HG02852 (cell line): Measurements from ENCODE around the gene KIAA1671.

Experiments
- ATAC-seq: cut with Tn5 transposase; IDR thresholded peaks from one replicate; pipeline ENCODE4 v1.9.1; 2021; ENCODE audit warnings: mild to moderate bottlenecking, moderate library complexity; ENCODE audit not compliant: unreplicated experiment

KIAA1671 gene

DNA sequence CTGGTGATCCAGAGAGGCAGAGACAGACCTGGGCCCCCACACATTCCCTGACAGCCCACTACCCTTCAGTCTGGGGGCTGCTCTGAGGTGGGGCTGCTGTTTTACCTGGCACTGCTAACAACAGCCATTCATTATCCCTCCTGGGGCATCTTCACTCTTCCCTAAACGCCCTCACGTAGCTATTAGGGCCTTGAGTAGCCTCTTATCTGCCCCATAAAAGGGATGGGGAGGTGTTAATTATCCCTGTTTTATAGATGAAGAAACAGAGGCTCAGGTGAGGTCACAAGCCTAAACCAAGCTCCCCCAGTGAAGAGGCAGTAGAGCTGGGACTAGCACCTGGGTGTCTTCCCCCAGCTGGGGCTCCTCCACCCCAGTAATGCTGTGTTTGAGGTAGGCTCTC lies 79.5 kb downstream of the KIAA1671 start:
- no peak for ATAC-seq

DNA sequence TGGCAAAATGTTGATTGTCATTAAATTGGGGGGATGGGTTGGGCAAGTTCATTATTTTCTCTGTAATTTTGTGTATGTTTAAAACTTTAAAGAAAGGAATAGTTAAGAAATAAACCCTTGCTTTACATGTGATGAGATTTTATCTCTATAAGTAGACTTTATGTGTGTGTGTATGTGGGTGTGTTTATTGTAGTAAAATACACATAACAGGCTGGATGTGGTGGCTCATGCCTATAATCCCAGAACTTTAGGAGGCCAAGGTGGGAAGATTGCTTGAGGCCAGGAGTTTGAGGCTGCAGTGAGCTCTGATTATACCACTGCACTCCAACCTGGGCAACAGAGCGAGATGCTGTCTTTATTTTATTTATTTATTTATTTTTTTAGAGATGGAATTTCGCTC lies 83.2 kb downstream of the KIAA1671 start:
- ATAC-seq, result no peak

DNA sequence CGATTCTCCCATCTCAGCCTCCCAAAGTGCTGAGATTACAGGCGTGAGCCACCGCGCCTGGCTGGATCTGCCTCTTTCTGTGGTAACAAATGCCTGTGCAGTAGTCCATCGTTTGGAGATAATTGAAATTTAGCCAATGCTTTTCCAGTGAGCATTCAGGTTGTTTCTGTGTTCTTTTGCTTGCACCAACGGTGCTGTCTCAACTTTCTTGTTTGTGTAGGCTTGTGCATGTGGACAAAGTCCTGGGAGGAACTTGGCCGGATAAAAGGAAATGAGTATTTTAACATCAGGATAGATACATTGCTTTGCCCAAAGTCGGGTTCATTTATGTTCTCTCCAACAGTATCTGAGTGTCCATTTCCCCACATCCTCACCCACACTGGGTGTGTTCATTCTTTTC lies 85.7 kb downstream of the KIAA1671 start:
- no peak for ATAC-seq

DNA sequence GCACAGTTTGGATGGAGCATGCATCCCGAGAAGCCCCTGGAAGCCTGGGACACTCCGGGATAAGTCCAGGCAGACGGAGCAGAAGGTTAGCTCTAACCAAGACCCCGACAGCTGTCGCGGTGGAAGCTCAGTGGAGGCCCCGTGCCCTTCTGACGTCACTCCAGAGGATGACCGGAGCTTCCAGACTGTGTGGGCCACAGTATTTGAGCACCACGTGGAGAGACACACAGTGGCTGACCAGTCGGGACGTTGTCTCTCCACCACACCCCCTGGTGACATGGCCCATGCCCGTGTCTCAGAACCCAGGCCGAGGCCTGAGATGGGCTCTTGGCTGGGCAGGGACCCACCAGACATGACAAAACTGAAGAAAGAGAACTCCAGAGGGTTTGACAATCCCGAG lies 86.3 kb downstream of the KIAA1671 start:
- ATAC-seq, result no peak

DNA sequence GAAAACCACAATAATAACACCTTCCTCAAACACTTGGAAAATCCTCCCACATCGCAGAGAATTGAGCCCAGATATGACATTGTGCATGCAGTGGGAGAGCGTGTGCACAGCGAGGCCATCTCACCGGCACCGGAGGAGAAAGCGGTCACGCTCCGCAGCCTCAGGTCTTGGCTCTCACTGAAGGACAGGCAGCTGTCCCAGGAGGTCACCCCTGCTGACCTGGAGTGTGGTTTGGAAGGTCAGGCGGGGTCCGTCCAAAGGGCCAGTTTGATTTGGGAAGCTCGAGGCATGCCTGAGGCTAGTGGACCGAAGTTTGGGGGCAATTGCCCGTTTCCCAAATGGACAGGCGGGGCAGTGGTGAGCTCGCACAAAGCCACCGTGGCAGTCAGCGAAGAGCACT lies 86.7 kb downstream of the KIAA1671 start:
- ATAC-seq, result no peak

DNA sequence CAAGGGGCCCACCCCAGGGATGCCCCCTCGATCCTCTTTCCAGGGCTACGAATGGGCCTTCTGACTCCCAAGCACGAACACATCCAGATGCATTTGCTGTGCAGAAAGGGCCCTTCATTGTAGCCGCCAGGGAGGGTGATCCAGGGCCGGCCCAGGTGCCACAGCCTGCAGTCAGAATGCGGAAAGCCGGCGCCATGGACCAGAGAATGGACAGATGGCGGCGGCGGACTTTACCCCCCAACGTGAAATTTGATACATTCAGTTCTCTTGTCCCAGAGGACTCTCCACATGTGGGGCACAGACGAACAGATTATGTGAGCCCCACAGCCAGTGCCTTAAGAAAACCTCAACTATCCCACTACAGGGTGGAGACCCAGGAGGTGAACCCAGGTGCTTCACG lies 87.2 kb downstream of the KIAA1671 start:
- ATAC-seq, result no peak

DNA sequence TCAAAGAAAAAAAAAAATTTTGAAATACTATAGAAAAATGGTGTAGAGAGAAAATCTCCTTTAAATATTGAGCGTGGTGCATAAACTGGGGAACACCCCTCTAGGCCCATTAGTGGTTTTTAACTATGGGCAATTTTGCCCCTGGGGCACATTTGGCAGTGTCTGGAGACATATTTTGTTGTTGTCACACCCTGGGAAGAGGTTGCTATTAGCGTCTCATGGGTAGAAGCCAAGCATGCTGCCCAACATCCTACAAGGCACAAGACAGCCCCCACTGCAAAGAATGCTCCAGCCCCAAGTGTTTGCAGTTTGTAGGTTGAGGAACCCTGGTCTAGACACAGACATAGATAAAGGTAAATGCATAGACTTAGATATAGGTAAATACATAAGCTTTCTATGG lies 92.6 kb downstream of the KIAA1671 start:
- no peak for ATAC-seq

DNA sequence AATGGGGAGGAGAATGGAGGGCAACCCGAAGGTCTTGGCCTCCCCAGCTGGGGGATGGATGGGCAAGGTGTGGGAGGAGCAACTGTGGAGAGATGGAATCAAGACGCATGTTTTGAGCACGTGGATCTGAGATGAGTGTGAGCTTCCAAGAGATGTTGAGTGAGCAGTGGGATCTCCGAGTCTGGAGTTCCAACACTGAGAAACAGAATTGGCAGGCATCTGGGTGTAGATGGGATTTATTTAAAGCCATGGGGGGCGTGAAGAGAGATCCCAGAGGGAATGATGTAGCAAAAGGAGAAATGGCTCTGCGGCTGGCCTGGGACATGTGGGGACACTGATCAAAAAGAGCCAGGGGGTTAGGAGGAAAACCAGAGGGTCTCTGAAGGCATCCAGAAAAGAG lies 95.6 kb downstream of the KIAA1671 start:
- no peak for ATAC-seq

DNA sequence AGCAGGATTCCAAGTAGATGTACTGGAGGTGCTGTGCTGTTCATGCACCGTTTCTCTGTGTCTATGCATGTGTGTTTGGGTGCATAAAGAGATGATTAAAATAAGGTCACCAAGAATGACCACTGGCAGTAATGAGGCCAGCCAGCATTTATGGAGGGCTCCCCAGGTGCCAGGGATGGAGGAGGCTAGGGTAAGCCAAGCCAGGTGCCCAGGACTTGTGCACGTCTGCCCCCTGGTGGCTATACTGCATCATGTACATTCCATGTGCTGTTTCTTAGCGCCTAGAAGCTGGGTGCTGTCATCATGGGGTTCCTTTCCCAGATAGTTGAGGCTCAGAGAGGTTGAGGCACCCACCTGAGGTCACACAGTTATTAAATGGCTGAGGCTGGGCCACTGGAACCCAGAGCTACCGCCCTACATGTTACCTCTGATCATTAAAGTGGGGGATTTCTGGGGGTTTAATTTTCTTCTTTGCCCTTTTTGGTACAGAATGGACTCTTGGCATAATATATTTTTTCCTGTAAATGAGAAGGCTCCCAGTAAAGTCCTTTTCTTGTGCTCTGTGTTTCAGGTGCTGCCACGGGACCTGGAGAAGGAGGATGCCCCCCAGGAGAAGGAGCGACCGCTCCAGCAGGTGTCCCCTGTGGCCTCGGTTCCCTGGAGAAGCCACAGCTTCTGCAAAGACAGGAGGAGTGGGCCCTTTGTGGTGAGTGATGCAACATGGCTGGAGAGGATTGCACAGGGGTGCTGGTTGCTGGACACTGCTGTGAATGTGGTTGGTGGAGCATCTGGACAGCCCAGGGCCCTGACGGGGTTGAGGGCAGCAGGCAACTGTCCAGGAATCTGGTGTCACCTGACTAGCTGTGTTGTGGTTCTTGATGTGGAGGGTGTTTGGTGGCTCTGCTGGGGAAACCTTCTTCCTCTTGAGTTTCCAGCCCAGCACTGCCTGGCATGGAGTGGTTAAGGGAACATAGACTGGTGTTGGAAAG lies 96.4 kb downstream of the KIAA1671 start:
- no peak for ATAC-seq

DNA sequence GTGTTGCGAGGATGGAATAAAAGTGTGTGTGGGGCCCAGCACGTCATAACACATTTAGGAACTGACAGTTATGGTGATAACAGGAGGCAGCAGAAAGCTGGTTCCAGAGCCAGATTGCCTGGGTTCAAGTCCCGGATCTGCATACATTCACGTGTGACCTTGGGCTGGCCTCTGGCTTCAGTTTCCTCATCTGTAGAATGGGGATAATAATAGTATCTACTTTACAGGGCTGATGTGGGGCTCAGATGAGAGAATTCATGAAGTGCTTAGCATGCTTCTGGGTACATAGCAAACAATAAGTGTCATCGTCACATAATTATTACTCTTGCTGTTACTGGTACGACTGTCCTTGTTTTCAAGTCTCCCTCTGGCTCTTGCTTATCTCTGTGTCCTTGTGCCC lies 97.3 kb downstream of the KIAA1671 start:
- no peak for ATAC-seq

DNA sequence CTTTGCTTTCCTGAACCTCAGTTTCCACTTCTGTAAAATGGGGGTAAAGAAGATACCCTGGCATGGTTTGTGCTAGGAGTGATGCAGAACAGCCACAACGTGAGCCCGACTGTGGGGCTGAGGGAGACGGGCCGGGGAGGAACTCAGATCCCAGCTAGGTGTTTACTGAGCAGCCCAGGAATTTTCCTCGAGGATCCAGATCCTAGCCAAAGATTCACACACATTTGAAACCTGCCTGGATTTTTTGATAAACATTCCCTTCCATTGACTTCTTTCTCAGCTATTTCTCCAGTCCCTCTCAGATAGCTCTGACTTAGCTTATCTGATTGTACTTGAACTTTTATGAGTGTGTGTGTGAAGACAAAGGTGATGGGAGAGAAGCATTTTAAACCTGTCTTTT lies 98.0 kb downstream of the KIAA1671 start:
- no peak for ATAC-seq

DNA sequence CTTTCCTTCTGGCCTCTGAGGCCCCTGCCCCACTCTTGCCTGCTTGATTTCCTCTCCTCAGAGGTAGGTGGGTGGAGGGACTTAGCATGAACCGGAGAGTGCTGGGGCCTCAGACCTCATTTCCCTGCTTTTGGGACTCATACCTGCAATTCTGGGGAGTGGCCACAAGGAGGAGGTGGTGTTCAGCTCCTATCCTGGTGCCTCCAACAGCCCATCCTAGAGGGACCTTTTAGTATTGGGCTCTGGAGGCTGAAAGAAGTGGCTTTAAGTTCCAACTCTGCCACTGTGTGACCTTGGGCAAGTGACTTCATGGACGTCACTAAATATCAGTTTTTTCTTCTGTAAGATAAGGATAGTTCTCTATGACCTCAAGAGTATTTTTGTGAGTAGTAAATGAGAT lies 98.6 kb downstream of the KIAA1671 start:
- ATAC-seq, result no peak

DNA sequence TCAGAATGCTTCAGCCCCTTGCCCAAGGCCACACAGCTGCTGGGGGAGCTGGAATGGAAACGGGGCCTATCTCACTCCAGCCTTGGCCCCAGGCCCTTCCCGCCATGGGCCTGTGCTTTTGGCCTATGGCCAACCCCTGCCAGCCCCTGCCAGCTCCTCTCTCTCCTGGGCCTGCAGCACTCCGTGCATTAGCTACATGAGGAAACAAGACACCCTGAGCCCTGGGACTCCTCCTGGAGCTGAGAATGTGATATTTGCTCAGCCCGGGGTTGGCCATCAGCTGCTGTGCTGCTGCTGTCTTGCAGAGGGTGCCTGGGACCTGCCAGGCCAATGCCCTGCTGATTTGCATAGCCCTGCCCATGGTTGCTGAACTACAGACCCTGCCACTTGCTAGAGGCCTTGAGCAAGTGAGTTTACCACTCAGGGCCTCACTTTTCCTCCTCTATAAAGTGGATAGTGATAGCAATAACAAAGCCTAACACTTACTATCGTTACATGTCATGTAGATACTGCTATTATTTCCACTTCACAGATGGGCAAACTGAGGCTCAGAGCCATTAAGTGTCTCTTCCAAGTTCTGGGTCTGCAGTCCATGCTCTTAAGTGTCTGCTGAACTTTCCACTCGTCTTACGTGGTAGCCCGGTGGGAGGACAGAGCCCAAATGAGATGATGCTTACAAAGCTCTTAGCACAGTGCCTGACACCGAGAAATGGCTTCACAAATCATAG lies 99.6 kb downstream of the KIAA1671 start:
- no peak for ATAC-seq

DNA sequence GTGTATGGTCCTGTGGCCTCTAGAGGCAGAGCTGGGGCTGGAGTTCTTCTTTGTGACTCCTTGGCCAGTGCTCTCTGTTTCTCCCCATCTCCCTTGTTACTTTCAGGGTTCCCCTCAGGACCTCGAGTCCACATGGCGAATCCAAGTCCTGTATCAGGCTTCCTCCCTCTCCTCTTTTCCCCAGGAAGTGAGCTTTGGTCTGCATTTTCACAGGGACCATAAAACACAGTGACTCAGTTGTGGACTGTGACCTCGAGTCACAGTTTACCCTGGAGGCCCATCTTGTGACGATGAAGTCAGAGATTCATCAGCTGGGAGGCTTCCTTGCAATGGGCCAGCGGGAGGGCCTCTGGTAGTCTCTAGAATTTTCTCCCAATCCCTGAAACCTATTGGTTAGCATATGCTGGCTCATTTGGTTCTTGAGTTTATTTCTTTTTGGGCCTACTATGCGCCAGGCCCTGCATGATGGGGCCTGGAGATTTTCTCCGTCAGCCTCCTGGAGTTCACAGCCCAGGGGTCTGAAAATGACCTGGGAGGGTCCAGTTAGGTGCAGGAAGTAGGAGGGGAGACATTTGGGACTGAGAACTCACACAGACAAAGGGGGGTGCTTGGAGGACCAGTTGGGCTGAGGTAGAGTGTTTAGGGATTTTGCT lies 100.8 kb downstream of the KIAA1671 start:
- ATAC-seq, result no peak

DNA sequence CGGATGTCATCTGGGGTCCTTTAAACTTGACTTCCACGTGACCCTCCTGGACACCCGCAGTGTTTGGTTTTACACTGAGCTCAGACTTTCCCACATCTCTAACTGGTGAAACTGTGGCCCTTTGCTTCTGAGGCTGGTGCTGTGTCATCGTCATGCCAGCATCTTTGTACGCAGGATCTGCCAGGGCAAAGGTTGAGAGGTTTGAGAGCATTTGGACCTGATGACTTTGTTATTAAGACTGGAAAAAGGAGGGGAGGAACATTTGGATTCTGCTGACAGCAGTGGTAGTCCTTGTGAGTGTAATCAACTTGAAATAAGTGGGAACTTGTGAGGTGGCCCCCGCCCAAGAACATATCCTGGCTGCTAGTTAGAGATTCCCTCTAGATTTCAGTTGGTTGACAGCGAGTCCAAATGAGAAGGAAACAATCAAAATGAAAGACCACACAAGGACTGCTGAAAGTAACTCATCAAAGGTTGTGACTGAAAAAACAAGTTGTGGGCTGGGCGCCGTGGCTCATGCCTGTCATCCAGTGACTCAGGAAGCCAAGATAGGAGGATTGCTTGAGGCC lies 102.5 kb downstream of the KIAA1671 start:
- ATAC-seq, result no peak

DNA sequence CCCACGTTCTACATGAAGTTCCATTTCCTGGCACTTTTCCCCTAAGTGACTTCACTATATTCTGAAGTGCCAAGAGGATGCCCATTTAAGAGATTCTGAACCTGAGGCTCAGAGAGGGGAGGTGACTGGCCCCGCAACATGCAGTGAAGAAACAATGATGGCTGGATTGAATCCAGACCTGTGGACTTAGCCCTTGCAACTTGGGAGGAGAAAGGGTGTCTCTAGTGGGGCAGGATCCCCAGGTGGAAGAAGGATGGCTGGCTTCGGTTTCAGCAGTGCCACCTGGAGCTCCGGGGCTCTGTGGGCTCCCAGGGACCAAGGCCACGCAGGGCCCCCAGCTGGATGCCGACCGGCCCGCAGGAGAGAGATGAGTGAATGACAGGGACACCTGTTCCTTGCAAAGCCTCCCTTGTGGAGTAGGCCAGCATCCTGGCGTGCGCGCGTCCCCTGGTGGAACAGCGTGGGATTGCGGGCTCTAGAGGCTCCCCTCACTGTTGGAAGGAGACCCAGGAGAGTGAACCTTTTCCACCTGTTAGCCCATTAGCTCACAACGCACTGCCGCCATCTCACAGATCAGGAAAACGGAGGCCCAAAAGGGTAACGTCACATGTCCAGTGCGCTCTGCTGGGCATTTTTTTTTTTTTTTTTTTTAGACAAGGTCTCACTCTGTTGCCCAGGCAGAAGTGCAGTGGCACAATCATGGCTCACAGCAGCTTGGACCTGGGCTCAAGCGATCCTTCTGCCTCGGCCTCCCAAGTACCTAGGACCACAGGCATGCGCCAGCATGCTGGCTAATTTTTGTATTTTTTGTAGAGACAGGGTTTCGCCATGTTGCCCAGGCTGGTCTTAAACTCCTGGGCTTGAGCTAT lies 104.7 kb downstream of the KIAA1671 start:
- no peak for ATAC-seq

DNA sequence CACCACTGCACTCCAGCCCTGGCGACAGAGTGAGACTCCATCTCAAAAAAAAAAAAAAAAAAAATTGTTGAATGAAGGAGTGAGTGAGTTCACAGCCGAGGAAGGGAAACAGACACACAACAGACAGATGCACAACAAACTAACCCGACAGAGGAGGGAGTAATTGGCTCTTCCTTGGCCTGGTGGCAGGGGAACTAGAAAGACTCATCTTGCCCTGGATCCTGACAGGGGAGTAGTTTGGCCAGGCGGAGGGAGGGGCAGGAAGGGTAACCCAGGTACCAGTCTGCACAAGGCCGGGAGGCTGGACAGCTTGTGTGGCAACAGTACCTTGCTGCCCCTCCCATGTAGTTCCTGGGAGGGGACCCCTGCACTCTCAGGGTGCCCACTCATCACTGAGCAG lies 106.9 kb downstream of the KIAA1671 start:
- ATAC-seq, result no peak

DNA sequence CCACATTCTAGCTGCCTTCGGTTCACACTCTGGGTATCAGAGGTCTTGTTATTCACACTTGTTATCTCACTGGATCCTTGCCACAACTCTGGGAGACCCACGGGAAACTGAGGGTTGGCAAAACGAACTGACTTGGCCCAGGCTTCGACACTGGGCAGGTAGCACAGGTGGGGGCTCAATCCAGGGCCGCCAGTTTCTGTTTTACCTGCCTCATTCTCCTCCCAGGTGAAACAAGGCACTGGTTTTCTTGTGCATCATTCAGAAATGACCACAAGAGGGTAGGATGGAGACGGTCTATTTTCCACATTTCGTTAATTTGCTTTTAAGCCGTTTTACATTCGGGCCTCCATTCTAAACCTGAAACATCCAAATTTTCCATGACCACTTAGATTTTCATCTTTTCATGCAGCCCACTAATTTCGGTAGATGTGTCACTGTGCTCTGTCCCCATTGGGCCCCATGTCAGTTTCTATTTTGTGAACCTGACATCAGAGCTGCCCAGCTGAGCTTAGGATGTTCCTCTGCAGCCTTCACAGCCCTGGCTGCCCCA lies 108.1 kb downstream of the KIAA1671 start:
- ATAC-seq, result no peak

DNA sequence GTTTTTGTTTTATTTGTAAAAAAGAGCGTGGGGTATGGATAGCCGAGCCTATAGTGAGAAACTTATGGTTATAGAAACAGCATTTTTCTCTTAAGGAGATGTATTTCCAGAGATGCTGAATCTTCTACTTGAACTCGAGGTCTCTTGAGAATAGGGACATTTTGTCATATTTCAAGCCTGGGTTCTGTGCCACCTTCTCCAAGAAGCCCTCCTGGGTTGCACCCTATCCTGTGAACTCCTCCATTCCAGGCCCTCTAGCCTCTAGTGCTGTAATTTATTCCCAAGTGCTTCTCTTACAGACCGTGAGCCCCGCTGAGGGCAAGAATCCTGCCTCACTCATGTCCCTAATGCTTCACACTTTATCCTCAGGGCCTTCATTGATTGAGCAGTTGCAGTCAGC lies 108.6 kb downstream of the KIAA1671 start:
- no peak for ATAC-seq
